Measurements from ENCODE around the gene KSR2.
"Not testable (repeated sequence)": the region's sequence is repeated elsewhere in the genome, so short reads cannot be mapped to it uniquely, and the experiment has no call there.

The KSR2 gene

DNA sequence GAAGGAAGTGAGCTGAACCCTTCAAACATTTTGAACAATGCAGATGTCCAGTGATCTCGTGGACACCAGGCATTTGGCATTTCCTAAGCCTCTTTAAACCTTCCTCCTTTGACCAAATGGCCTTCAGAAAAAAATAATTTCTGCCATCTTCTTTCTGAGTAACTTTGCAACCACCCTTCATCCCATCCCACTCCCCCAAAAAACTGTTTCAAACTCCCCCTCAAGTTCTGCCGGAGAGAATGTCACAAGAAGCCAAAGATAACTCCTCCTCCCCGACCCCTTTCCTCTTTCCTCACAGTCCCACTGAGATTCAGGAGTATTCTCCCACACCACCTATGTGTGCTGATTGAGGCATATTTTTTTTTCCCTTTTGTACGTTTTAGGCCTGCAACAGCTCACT lies 1.7 kb downstream of the KSR2 start:
- DNase-seq, result no peak

- DNase-seq, result no peak
These were observed 2.3 kb downstream of the KSR2 start for GRCh38 chr12:117966511-117966910.

DNA sequence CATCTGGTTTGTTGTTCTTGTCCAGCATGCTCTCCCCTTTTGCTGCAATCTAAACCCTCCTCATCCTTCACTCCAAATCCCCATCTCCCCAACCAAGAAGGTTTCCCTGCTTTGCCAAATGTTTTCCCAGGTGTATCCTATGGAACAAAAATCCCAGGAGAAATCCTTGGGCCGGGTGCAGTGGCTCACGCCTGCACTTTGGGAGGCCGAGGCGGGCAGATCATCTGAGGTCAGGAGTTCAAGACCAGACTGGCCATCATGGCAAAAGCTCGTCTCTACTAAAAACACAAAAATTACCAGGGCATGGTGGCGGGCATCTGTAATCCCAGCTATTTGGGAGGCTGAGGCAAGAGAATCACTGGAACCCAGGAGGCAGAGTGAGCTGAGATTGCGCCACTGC lies 5.0 kb downstream of the KSR2 start:
- DNase-seq, result no peak

DNA sequence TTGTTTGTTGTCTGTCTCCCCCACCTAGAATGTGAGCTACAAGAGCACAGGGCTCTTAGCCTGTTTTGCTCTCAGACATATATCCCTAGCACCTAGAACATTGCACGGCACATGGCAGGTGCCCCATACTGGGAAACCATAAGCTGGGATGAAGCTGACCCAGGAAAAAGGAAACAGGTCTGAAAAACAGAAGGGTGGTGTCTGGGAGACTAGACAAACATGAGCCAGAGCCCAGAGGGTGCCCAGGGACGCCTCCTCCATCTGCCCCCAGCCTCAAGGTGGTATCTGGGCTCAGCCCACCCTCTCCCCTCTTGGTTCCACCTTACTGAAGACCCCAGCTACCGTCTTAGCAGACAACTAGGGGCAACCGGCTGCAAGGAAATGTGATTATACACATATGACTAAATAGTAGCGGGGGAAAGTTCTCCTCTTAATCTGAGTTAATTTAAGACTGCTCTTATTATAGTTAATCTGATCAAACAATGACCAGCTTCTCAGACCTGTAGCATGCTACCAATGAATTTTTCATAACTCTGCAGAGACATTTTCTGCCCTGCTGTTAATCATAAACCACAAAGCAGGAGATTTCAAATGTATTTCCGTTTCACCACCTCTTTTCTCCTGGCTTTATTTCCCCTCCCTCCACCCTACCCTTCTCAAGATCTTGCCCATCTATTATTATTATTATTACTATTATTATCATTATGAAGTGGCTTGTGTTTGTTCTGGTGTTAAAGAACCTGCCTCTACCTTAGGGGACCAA lies 31.9 kb downstream of the KSR2 start:
- no peak for DNase-seq

DNA sequence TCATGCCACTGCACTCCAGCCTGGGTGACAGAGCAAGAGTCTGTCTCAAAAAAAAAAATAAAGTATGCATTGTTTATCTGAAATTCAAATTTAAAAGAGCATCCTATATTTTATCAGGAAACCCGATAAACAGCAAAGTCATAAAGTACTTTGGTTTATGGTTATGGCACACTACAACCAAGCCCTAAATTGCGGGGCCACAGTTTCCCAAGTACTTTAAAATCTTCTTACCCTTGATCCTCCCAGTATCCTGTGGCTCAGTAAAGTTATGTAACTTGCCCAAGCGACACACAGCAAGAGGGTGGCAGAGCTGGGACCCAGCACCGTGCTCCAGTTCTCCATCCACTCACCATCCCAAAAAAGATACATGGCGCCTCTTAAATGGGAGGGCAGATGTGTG lies 35.2 kb downstream of the KSR2 start:
- no peak for DNase-seq

- no peak for DNase-seq
These were observed 42.3 kb downstream of the KSR2 start for GRCh38 chr12:117926391-117926899.

DNA sequence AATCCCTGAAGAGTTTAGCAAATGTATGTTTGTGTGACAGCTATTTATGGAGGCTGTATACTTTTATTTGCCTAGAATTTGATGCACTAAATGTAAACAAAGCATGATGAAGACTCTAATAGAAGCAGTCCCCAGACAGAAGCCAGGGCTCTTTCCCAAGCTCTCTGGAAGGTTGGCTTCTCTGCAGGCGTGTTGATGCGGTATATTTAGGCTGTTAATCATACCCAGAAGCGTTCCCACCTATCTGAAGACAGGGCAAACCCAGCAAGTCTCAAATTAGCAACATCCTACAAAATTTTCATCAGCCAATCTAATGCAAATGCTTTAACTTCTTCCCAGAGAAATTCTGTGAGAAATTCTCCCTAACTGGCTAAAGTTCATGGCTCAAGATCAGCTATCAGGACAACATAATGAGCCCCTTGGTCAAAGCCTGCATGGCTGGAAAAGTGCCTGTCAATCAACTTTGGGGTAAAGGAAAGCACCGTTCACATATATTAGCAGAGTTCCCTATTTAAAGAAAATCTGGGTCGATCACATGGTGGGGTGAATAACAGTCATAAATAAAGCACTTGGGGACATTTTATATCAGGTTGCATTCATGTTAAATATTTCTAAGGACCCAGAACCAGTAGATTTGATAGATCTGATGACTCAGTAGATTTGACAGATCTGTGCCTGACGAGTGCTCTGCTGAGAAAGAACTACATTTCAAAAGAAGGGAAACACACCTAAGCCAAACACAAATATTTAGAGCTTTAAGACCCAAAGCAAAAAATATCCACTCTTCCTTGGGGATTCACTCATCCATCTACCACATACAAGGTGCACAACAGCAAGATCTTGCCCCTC lies 46.6 kb downstream of the KSR2 start:
- no peak for DNase-seq

GRCh38 chr12:117919479-117919878 lies 49.3 kb downstream of the KSR2 start:
- no peak for DNase-seq

GRCh38 chr12:117914686-117915085 lies 54.1 kb downstream of the KSR2 start:
- DNase-seq, result no peak

DNA sequence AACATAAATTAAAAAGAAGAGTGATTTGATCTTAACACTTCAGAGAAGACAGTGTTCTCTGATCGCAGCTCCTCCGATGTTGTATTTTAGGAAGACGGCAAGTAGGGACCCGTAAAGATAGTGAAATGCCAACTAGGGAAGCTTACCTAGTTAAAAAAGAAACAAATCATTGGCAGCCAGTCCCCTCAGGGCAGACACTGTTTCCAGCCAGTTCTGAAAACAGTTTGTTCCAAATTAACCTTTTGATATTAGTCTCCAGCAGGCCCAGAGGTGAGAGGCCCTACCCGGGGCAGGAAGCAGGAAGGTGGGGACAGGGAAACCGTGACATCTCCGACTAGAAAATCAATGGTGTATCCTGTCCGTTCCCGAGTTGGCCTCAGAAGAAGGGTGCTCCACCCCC lies 56.0 kb downstream of the KSR2 start:
- DNase-seq, result no peak

- DNase-seq, result no peak
These were observed 60.4 kb downstream of the KSR2 start for GRCh38 chr12:117908411-117908810.

- no peak for DNase-seq
These were observed 61.6 kb downstream of the KSR2 start for GRCh38 chr12:117907108-117907689.

DNA sequence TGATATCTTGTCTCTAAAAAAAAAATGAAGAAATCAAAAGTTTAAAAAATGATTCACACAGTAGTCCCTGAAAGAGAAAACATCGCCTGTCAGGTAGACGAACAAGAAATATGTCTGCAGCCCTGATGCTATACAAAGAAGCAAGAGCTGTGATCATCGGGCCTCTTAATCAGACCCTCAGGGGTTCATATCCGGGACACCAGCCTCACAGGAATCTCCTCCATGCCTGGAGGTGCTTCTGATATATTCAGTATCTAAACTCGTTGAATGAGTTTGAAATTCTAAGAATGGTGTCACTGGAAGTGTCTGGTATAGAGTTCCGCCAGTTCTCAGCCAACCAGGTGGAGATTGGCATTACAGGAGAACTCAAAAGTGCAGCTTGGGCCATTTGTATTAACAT lies 64.7 kb downstream of the KSR2 start:
- no peak for DNase-seq

DNA sequence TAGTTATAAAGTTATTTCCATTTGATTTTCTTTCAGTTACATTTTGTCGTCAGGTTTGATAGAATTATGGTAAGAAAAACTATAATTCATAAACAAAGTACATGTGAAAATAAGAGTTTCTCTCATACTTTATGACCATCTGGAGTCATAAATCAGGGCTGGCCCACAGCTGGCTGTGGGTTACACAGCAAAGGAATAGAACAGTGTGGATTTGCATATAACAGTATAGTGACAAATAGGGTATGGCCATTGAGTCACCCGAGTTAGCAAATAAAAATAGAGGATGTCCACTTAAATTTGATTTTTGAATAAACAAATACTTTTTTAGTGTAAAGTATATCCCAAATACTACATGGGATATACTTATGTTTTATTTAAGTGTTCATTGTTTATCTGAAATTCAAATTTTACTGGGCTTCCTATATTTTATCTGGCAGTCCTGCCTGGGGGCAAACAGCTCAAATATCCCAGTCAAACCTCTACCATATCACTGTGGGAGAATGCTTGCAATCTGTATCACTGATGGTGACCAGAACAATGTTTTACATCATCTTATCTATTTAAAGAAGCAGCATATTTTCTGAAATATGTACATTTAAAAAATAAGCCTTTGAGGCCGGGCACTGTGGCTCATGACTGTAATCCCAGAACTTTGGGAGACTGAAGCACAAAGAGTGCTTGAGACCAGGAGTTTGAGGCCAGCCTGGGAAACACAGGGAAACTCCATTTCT lies 65.5 kb downstream of the KSR2 start:
- no peak for DNase-seq

GRCh38 chr12:117901631-117902030 lies 67.2 kb downstream of the KSR2 start:
- DNase-seq, result no peak

DNA sequence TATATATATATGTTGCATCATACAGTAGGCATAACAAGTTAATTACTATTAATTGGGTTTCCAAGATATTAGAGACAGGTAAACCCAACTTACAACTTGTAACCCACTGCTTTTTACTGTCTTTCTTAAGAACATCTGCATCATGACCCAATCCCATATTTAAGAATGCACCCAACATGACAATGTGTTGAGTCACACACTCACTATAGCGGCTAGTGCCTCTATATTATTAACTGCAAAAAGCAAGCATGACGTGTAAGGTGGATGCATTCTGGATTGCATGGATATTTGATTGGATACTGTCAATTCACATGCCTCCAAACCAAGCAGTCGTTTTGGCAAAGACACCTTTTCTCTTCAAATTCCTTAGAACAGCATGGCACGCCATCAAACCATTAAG lies 68.2 kb downstream of the KSR2 start:
- no peak for DNase-seq

GRCh38 chr12:117897372-117898161 lies 71.2 kb downstream of the KSR2 start:
- DNase-seq, result no peak

DNA sequence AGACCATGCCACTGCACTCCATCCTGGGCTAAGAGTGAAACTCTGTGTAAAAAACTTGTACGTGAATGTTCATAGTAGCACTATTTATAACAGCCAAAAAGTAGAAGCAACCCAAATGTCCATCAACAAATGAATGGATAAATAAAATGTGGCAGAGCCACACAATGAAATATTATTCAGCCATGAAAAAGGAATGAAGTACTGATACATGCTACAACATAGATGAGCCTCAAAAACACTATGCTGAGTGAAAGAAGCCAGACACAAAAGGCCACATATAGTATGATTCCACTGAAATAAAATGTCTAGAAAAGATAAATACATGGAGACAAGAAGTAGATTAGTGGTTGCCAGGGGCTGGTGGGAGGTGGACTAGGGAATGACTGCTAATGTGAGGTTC lies 72.8 kb downstream of the KSR2 start:
- no peak for DNase-seq

DNA sequence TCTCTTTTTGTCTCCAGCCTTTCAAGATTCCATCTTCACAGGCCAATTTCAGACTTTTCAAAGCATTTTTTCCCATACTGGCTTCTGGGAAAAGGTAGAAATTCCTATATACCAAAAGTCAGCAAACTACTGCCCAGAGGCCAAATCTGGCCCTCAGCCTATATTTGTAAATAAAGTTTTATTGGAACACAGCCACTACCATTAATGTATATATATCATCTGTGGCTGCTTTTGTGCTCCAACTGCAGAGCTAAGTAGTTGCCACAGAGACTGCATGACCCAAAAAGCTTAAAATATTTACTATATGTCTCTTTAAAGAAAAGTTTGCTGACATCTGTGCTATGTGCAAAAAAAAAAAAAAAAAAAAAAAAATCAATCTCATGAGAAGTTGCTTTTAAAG lies 76.3 kb downstream of the KSR2 start:
- no peak for DNase-seq

DNA sequence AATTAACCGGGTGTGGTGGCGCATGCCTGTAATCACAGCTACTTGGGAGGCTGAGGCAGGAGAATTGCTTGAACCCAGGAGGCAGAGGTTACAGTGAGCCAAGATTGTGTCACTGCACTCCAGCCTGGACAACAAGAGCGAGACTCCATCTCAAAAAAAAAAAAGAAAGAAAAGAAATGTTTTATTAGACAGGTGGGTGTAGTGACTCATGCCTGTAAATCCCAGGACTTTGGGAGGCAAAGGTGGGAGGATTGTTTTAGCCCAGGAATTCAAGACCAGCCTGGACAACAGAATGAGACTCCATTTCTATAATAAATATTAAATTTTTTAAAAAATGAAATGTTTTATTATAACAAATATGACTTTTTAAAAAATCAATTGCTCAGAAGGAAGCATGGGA lies 77.5 kb downstream of the KSR2 start:
- not testable (repeated sequence) for DNase-seq

DNA sequence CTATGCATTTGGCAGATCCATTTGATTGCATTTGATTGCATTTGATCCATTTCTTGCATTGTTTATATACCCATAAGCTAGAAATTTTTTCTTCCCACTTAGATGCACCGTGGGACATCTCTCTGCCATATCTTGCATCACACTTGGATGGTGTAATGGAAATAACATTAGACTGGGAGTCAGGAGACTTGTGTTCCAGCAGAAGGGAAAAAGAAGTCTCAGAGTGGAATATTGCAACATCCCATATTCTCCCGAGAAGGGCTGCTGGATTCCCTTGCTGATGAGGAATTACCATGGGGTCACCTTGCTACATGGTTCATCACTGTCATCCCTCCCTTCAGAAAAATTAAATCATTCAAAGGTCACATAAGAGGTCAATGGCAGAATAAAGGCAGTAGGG lies 78.1 kb downstream of the KSR2 start:
- DNase-seq, result no peak

- DNase-seq, result no peak
These were observed 78.7 kb downstream of the KSR2 start for GRCh38 chr12:117890137-117890536.
